HG03378 (cell line): ENCODE results near the gene RSU1.
"Not testable (repeated sequence)": the region's sequence is repeated elsewhere in the genome, so short reads cannot be mapped to it uniquely, and the experiment has no call there.

Source experiments
- ATAC-seq: cut with Tn5 transposase; IDR thresholded peaks from one replicate; pipeline ENCODE4 v1.9.1; 2021; ENCODE audit warnings: mild to moderate bottlenecking, moderate library complexity; ENCODE audit not compliant: unreplicated experiment

The RSU1 gene

DNA sequence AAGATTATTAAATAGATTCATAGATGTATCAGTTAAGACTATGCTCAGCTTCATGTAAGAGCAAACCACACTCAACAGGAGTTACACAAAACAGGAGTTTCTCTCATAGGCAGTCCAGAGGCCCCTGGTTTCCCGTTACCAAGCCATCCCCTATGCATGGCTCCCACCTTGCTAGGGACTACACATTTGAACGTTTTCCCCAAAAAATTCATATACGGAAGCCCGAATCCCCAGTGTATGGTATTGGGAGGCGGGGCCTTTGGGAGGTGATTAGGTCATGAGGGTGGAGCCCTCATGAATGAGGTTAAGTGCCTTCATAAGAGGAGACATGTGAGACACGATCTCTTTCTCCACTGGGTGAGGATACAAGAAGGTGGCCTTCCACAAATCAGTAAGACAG lies 29.1 kb downstream of the RSU1 start:
- peak; percentile 35 for ATAC-seq

DNA sequence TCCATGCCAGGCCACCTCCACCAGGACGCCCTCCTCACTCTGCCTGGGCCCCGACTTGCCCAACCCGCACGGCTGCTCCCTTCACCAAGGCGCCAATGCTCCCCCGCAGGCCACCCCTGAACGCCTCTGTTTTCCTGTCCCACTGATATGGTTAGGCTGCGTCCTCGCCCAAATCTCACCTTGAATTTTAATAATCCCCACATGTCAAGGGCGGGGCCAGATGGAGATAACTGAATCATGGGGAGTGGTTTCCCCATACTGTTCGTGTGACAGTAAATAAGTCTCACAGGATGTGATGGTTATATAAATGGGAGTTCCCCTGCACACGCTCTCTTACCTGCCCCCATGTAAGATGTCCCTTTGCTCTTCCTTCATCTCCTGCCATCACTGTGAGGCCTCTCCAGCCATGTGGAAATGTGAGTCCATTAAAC lies 29.8 kb downstream of the RSU1 start:
- peak; percentile 90 for ATAC-seq

DNA sequence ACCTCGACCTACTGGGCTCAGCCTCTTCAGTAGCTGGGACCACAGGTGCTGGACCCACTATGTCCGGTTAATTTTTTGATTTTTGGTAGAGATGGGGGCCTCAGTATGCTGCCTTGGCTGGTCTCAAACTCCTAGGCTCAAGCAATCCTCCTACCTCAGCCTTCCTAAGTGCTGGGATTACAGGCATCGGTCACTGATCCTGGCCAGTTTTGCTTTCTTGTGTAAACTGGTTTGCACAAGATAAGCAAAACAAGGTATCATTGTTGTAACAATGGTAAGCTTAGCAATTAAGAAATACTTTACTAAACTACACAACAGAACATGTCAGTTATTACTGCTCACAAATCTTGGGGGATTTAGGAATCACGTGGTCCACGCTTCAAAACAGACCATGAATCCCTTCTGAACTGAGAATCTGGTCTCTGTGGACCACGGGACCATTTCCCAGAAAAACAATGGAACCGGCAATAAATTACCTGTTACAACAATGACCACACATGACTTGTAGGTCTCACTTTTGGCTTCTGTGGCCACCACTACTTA lies 36.8 kb downstream of the RSU1 start:
- no peak for ATAC-seq

DNA sequence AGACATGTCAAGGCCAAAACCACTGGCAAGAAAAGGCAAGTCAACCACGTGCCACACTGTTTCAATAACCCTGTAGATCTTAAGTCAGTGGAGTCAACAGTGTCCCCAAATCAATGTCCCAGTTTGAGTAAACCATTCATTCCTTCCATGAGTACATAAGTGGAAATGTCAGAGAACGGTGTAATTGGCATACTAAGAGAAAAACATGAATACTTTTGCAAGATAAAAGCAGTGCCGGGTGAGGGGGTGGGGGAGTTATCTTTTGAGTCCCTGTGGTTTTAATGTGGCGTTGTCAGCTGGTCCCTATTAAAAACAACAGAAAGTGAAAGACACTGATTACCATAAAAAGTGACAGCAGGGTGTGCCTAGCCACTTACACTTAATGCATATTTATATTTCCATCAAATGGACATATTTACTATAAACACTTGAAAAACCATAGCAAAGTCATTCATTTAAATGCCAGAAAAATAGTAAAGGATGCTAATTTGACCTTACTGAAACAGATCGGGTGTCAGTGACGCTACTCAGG lies 37.8 kb downstream of the RSU1 start:
- ATAC-seq: peak; percentile 75

DNA sequence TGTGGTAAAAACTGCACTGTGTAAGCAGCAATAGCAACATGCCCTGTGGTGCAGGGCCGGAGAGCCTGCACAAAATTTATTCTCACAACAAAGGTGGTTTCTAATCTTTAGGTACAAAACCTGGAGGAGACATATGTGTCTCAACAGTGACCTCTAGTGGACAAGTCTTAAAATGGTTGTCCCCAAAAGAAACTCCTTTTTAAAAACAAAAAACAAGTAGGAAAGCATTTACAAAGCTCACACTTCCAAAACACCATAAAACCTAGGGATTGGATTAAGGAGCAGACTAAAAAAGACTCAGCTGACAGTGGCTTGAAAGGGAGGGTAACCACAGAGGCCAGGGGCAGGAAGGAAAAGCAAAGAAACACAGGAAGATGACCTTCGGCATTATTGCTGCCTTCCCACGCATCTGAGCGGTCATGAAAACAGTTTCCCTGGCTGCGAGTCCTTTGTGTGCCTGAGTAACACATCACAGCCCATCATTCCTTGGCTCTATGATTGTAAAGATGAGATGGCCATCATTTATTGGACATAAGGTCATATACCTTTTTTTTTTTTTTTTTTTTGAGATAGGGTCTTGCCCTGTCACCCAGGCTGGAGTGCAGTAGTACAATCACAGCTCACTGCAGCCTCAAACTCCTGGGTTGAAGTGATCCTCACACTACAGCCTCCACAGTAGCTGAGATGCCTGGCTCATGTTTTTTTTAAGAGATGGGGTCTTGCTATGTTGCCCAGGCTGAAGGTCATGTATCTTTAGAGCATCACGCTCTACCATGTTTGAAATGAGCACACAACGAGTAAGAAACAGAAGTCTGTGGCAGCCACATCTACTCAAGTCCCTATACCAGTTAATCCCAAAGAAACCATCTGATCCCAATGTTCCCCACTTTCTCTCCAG lies 39.5 kb downstream of the RSU1 start:
- ATAC-seq: peak; percentile 58

DNA sequence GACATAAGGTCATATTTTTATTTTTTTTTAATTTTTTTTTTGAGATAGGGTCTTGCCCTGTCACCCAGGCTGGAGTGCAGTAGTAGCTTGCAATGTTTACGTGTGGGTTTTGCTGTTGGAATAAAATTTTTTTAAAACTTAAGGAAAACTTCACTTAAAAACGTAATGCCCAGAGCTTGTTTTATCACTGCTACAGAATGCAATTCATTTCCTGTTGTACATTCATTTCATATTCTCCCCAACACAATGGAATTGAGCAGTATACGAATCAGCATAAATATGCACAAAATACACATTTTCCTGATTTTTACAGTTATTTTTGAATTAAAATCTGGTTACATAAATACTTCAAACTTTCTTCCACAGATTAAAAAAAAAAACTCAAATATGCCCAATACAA lies 40.3 kb downstream of the RSU1 start:
- no peak for ATAC-seq

DNA sequence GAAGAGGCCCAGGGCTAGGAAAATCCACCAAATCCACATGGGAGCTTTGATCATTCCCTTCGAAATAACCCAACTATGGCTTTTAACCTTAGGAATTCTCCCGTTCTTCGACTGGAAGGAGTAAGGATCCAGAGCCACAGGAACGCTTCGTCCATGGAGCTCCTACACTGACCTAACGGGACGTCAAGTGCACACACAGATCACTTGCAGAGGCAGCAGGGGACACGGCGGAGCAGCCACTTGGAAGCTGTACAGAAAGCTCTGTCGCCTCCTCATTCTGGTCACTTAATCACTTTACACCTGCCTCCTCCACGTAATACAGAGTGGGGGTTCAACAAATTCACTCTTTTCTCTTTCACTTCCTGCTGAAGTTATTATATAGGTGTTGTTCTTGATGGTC lies 43.9 kb downstream of the RSU1 start:
- ATAC-seq: no peak

DNA sequence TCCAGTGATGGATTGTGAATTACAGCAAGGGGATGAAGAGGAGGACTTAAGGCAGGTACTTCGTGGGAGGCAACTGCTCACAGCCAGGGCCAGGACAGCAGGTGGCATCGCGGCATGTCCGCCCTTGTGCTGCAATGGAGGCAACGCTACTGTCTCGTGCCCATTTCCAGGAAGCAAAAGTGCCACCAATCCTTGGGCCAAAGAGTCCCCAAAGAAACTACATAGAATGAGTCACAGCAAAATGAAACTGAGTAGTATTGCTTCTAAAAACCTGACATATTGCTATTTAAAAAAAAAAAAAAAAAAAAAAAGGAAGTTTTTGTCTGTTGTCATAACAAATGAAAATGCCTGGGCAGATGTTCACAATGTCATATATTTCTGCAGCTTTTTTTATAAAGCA lies 46.6 kb downstream of the RSU1 start:
- ATAC-seq: peak; percentile 47

DNA sequence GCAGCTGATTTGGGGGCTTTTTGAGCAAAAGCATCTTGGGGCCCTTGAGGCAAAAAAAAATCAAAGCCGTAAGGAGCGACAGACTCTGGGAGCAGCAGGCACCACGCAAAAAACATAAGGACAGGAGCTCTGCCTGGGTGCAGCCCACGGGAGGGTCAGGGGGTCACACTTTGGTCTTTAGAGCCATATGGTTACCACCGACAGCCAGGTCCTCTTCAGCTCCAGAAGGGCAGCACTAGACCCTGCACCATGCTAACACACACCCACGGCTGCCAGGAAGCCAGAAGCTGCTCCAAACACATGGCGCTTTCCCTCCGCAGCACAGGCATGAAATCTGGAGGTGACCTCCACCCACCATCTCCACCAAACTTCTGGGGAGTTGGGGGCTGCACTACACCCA lies 47.1 kb downstream of the RSU1 start:
- no peak for ATAC-seq

DNA sequence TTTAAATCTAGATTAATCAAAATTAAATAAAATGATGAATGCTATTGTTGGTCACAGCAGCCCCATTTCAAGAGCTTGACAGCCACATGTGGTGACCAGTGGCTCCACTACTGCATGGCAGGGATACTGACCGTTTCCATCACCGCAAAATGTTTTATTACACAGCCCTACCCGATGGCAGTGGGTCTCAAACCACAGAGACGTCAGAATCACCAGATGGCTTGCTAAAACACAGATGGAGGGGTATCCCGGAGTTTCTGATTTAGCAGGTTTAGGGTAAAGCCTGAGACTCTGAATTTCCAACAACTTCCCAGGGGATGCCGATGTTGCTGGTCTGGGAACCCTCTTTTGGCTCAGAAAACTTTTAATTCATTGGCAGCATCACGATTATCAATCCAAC lies 47.9 kb downstream of the RSU1 start:
- ATAC-seq: no peak

DNA sequence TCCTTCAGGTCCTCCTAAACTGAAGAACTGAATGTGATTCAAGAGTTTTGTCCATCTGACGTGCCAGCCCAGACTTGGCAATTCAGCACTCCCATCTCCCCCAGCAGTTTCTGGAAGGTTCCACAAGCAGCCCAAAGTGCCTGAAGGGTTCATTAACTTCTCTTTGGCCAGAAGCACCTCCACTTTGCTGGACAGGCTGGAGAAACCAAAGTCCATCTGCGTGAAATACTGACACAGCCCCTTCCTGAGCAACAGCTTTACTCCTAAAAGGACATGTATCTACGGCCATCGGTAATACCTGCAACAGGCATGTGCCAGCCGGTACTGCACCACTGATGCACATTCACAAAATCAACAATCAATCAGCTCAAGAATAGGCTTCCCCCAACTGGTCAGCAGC lies 48.5 kb downstream of the RSU1 start:
- no peak for ATAC-seq

DNA sequence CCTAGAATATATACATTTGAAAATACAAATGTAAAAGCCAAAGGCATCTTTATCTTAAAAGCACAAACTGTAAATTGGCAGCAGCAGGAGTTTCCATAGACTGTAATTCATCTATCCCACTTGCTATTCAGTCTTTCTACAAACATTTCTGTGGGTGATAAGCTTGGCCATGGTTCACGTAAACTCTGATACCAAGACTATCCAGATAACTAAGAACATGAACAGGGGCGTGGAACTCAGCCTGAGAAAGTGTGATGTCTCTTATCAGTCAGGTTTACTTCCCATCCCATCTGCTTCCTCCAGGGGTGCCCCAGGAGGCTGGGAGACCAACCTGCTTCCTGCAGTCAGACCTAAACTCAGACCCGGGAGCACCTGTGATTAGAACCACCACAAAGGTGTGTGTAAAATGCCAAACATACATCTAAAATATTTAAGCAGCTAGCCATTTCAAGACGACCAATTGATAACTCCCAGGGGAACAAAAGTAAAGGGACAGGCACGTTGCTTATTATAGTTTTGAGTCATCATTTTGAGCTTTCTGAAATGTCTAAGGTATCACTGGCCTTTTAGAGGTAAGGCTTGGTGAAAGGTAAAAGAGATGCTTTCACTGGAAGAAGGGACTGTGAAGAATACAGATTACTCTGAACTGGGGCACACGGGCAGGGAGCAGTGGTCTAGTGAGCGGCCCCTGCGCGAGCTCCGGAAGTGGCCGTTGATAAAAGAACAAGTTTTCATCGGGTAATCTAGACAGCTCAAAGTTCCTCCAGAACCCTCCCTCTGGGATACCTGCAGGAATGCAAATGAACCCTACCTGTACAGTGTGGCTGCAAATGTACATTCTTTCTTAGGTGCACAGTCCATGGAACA lies 51.5 kb downstream of the RSU1 start:
- peak; percentile 74 for ATAC-seq

DNA sequence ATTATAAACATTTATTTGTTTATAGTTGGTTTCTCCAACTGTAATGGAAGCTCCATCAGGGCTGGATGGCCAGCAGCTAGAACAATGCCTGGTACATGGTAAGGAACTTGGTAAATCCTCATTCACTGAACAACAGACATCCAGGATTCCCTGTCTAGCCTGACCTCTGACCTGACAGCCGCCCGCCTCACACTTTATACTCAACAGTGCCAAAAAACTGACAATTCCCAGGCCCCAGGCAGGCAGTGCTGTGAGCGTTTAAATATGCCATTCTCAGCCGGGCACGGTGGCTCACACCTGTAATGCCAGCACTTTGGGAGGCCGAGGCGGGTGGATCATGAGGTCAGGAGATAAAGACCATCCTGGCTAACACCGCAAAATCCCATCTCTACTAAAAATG lies 55.9 kb downstream of the RSU1 start:
- ATAC-seq: no peak

DNA sequence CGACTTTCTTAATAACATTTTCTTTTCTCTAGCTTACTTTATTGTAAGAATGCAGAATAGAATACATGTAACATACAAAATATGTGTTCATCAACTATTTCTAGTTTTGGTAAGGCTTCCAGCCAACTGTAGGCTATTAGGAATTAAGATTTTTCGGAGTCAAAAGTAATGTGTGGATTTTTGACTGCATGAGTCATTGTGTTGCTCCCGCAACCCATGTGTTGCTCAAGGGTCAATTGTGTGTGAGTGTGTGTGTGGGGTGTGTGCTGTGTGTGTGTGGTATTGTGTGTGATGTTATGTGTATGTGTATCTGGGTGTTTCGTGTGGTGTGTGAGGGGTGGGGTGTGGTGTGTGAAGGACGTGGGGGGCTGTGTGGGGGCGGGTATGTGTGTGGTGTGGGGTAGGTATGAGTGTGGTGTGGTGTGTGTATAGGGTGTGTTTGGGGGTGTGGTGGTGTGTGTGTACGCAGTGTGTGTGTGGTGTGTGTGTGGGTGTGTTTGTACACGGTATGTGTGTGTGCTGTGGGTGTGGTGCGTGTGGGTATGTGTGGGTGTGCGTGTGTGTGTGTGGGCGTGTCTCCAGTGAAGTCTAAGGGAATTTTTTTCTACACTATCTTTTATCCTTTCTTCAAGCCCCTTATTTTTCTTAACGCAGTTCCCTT lies 60.5 kb downstream of the RSU1 start:
- no peak for ATAC-seq

DNA sequence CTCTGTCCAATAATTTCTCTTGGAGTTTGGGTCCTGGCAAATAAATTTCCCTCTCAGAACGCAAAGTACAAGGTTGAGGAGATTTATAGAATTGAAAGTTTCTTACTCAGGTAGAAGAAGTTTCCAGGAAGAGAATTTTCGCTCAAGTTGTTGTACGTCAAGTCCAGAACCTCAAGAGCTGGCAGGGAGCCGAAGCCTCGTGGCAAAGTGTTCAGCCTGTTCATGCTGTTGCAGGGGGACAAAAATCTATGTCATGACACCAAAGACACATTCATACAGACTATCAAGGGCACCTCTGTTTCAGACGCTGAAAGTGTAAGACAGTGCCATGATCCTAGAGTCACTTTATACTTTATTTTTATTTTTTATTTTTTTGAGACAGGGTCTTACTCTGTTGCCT lies 62.5 kb downstream of the RSU1 start:
- ATAC-seq: no peak

DNA sequence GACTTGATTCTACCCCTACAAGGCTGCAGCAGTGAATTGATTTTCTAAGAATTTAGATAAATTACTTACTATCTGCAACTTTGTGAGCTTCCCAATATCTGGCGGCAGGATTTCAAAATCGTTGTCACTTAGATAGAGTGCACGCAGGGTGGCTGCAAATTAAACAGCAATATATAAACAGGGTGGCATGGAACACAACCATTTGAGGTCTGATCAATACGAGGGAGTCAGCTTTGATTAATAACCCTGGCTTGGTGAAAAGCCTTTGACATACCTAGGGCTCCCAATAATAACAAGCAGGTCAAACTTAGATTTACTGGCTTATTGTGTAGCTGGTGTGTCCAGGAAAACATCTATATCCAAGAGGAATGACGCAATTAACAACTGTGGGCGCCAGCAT lies 64.4 kb downstream of the RSU1 start:
- ATAC-seq: not testable (repeated sequence)

DNA sequence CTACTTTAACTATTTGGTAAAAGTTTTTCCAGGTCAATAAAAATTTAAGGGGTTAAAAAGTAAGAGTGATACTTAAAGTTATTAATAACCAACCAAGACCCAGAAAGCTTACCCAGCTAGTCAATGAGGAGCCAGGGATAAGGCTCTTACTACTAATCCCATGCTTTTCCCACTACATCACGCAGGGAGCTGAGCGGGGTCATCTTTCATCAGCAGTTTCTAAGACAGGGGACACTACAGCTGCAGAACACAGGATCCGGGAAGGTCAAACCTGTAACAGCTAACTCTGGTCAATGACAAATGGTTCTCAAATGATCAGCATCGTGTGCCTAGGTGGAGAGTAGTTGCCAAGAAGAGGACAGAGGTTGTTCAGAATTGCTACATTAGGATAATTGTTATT lies 65.1 kb downstream of the RSU1 start:
- ATAC-seq: no peak

DNA sequence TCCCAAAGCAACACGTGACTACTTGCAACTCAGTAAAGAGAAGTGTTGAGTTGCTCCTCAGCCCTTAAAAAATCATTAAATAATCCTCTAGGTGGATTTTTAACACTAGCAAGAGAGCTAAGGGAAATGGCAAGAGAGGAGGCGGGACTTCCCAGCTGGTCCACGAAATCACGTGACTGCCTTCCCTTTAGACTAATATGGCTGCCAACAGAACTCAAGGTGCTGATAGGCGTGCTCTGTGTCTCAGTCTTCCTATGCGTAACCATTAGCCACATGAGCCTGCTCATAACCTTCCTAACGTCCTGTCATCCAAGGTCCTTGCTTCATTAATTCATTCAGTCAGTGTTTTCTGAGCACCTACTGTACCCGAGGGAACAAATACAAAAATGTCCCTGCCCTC lies 66.0 kb downstream of the RSU1 start:
- no peak for ATAC-seq

DNA sequence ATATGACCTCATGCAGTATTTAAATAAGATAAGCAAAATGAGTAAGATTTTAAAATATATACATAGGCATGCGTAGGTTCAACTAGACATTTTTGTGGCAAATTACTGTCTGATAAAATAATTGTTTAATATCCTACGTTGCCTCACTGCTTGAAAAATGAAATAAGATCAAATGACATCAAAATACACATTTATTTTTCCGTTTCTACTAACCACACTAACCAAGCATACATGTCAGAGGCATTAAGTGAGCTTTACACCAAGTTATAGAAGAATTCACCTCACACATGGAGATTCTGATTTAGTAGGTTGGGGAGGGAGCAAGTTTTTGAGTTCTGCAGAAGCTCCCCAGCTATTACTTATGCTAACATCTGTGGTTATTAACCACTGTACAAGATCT lies 66.8 kb downstream of the RSU1 start:
- no peak for ATAC-seq

DNA sequence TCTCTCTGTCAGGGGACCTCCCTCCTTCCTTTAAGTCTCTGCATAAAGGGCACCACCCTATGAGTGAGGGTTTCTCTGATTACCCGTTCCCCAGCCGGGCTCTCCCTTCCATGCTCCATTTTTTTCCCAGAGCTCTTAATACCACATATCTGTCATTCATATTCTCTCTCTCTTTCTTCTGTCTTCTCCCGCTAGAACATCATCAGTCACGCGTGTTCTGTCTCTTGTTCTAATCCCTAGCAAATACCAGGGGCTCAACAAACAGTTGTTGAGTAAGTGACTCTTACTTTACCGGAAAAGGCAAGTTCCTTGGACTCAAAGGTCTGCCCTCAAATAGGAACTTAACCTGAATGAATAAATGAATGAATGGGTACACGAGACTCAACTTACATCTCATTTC lies 68.5 kb downstream of the RSU1 start:
- ATAC-seq: no peak

DNA sequence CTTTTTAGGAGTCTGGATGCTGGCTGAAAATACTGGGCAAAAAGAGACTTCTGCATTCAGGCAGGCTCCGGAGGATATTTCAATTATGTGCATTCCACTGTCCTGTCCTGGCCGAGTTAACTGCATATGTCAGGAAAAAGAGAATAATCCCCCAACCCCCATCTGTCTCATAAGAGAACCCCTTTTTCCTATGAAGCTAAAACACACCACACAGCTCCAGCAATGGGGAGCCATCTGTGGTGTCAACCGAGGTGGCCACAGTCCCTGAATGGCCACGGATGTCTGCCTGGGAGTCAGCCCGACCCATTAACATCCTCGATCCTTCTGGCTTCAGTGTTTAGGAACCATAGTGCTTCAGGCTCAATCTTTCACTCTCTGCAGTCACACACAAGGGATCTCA lies 70.4 kb downstream of the RSU1 start:
- no peak for ATAC-seq
